ENCODE results near the gene CLDND1.

- TF ChIP-seq CTCF (IDR thresholded peaks at IDR 0.05) (no peak), POLR2A (IDR thresholded peaks at IDR 0.05) (no peak), POLR2AphosphoS5 (IDR thresholded peaks at IDR 0.05) (no peak), EP300 (IDR thresholded peaks at IDR 0.05) (no peak)
Observed at GRCh38 chr3:98518816-98519215, 3.9 kb downstream of the CLDND1 start.

Measured in stomach (tissue), 4 donors.